Effector memory CD8-positive, alpha-beta T cell (primary cell): ENCODE measurements around the gene MAGOH.
"Not testable (repeated sequence)": the region's sequence is repeated elsewhere in the genome, so short reads cannot be mapped to it uniquely, and the experiment has no call there.

Experiments
- ATAC-seq: fragments of 150-1000 bp; cut with Tn5 transposase; replicated peaks from 2 replicates; pipeline ENCODE4 v1.10.0; 2021; ENCODE audit warnings: mild to moderate bottlenecking, moderate library complexity
- DNase-seq, 3 experiments: peaks; one replicate each; pipeline ENCODE4 v3.0.0; 2021
- H3K27ac Mint-ChIP-seq, 2 donors: one replicate each; pipeline ENCODE4 v1.8.0; 2022; ENCODE audit warnings: mild to moderate bottlenecking in 2 of 2, mixed read lengths in 2 of 2, moderate library complexity in 2 of 2
- H3K27me3 Mint-ChIP-seq, 2 donors: one replicate each; pipeline ENCODE4 v1.8.0; 2022; ENCODE audit warnings: mixed read lengths in 2 of 2
- H3K36me3 Mint-ChIP-seq: one replicate; pipeline ENCODE4 v1.8.0; 2022; ENCODE audit warnings: mild to moderate bottlenecking, moderate library complexity, mixed read lengths; ENCODE audit not compliant: insufficient read depth
- H3K4me1 Mint-ChIP-seq, 2 donors: one replicate each; pipeline ENCODE4 v1.8.0; 2022; ENCODE audit warnings: low read depth in 2 of 2, mixed read lengths in 2 of 2
- H3K4me3 Mint-ChIP-seq, 2 donors: one replicate each; pipeline ENCODE4 v1.8.0; 2022; ENCODE audit warnings: mild to moderate bottlenecking in 2 of 2, mixed read lengths in 2 of 2, moderate library complexity in 2 of 2
- H3K9me3 Mint-ChIP-seq, 2 donors: one replicate each; pipeline ENCODE4 v1.8.0; 2022; ENCODE audit warnings: mixed read lengths in 2 of 2

The MAGOH gene

DNA sequence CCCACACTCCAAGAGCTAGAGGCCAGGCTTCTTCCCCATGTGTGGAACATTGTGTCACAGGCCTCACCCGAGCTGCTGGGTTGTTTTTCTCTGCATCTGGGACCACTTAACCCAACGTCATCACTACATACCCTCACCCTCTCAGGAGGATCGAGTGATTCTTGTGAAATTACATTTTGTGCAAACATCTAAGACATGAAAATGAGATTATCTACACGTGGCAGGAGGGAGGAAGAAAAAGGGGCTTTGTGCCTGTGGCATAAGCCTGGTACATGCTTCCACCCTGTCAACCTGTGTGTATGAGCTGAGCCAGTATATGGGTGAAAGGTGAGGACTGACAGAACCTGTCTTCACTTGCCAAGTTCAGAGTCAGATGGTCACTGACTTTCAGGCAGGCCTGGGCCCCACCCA, 40.1 kb downstream of the MAGOH start:
- Mint-ChIP-seq H3K9me3 (no peaks in the 10 kb centered on the region), H3K36me3 (peaks cover 25% of the 10 kb centered on the region), H3K4me1 (peaks cover 18 to 19% of the 10 kb centered on the region in 2 donors), H3K27me3 (no peaks in the 10 kb centered on the region), H3K4me3 (peak overlapping the region; percentile 81 to 82), H3K27ac (peak overlapping the region; percentile 96 to 99)
- ATAC-seq (no peak), DNase-seq (no peak)

DNA sequence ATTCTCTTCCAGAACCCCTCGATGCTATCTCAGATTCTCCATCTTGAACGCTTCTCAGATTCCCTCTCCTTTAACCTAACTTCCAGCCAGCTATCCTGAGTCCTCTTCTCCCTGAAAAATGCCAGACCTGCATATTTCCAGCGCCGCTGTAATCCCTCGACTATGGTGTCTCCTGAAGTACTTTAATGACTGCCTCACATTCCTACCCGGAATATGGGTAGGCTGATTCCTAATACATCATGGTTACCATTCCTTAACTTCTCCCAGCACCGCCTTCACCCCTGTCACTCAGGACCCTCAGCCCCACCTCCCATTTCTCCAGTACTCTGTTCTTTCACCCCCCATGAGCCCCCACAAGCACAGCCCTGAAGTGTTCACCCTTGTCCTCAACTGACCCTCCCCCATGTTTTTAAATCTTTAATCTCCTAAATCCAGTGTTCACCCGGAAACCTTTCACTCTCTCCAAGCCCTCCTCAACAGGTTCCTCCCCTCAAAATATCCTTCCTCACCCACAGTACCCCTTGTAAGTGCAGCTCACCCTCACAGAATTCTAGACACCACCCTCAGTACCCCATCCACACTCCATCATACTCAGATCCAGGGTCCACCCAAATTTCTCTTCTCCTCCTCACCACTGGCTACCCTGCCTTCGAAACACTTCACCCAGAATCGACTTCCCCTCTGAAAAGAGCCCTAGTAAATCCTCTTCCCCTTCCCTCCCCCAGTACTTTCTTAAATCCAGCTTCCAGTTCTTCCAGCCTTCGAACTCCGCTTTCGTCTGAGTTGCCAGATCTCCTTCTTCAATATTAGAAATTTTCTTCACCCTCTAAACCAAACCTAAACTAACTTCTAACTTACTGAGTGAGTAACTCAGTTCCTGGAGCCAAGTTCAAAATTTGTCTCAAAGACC, 40.8 kb downstream of the MAGOH start:
- Mint-ChIP-seq H3K27ac (peak overlapping the region; percentile 96 to 99), H3K4me1 (peaks cover 18 to 19% of the 10 kb centered on the region in 2 donors), H3K36me3 (peaks cover 18% of the 10 kb centered on the region), H3K27me3 (no peaks in the 10 kb centered on the region), H3K9me3 (no peaks in the 10 kb centered on the region), H3K4me3 (peak overlapping the region; percentile 81 to 82)
- no peak for ATAC-seq
- DNase-seq: no peak

DNA sequence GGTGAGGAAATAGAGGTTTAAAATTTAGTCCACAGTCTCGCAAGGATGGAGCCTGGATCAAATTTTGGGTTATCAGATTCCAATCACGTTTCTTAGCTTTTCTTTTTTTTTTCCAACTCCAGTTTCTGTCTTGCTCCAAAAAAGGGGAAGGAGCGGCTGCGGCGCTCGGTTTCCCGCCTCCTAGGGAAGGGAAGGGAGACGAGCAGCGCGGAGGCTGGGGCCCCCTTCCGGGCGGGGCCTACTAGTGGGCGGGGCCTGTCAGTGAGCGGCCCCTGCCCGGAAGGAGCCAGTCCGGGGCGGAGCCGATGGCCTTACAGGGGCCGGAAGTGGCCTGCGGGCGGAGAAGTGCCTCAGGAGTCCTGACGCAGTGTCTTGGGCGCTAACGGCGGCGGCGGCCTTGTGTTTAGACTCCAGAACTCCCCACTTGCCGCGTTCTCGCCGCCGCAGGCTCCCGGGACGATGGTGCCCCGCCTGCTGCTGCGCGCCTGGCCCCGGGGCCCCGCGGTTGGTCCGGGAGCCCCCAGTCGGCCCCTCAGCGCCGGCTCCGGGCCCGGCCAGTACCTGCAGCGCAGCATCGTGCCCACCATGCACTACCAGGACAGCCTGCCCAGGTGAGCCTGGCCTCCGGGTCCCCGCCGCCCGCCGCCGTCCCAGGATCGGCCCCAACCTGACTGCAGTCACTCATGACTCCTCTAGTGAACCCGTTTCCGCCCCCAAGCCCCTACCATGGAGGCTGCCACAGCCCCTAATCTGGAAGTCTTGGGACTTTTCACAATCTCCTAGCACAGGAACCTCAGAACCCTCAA, 41.6 kb downstream of the MAGOH start, which contains the start of gene CPT2:
Gene CPT2, plus strand, starts transcription at position 340 of the 806 bp plus-strand sequence. Its CDS starts 120 bp downstream, at position 460.
- no peaks in the 10 kb centered on the region for H3K27me3 Mint-ChIP-seq
- DNase-seq (peak; percentile 87 to 90 (median 88)), ATAC-seq (peak; percentile 98)
- H3K36me3 Mint-ChIP-seq: peaks cover 16% of the 10 kb centered on the region
- H3K4me3 Mint-ChIP-seq: peak within 1 kb of the TSS; percentile 81 to 82
- peaks cover 18 to 19% of the 10 kb centered on the region in 2 donors for H3K4me1 Mint-ChIP-seq
- no peaks in the 10 kb centered on the region for H3K9me3 Mint-ChIP-seq
- H3K27ac Mint-ChIP-seq: peak within 1 kb of the TSS; percentile 96 to 99

- peaks cover 18 to 19% of the 10 kb centered on the region in 2 donors for H3K4me1 Mint-ChIP-seq
- H3K27ac Mint-ChIP-seq: peak overlapping the region; percentile 96 to 99
- peak overlapping the region; percentile 81 to 82 for H3K4me3 Mint-ChIP-seq
- no peaks in the 10 kb centered on the region for H3K27me3 Mint-ChIP-seq
- no peak for DNase-seq
- H3K9me3 Mint-ChIP-seq: no peaks in the 10 kb centered on the region
- peak; percentile 16 for ATAC-seq
- peaks cover 16% of the 10 kb centered on the region for H3K36me3 Mint-ChIP-seq
Observed at GRCh38 chr1:53196017-53196484, 42.3 kb downstream of the MAGOH start.

- H3K9me3 Mint-ChIP-seq: no peaks in the 10 kb centered on the region
- H3K4me3 Mint-ChIP-seq: peak overlapping the region; percentile 81 to 82
- peak overlapping the region; percentile 96 to 99 for H3K27ac Mint-ChIP-seq
- peaks cover 18 to 19% of the 10 kb centered on the region in 2 donors for H3K4me1 Mint-ChIP-seq
- H3K36me3 Mint-ChIP-seq: peaks cover 13% of the 10 kb centered on the region
- ATAC-seq (no peak), DNase-seq (no peak)
- H3K27me3 Mint-ChIP-seq: no peaks in the 10 kb centered on the region
Observed at GRCh38 chr1:53195246-53196016, 42.9 kb downstream of the MAGOH start.

DNA sequence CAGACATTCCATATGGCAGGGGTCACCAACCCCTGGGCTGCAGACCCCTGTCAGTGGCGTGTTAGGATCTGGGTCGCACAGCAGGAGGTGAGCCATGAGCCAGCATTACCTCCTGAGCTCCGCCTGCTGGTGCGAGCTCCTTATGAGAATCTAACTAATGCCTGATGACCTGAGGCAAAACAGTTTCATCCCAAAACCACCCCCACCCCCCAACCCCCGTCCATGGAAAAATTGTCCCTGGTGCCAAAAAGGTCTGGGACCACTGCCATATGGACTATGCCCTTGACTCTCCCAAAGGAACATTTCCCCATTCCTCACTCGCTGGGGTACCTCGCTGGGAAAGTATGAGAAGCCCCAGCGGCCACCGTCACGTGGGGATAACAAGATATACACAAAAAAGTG, 48.1 kb downstream of the MAGOH start:
- Mint-ChIP-seq H3K27ac (no peak overlapping the region), H3K4me3 (no peak overlapping the region), H3K27me3 (peaks cover 0 to 4% of the 10 kb centered on the region in 2 donors), H3K9me3 (no peaks in the 10 kb centered on the region), H3K36me3 (no peaks in the 10 kb centered on the region), H3K4me1 (no peaks in the 10 kb centered on the region)
- ATAC-seq (no peak), DNase-seq (no peak)

DNA sequence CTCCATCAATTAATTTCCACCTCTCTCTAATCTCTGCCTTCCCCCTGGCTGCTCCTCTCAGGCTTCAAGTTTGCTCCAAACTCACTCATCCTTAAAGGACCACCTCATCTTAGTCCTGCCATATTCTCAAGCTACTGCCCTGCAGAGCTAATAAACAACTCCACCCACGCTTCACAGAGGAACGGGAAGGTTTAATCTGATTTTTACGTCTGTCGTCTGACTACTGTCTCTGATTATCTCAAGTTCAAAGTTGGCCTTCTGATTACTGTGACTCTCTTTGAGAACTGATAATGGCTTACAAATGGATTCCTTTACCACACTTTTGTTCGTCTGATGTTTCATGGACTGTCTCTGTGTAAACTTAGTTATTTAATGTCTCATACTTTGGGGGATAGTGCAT, 49.3 kb downstream of the MAGOH start:
- H3K27me3 Mint-ChIP-seq: peaks cover 0 to 4% of the 10 kb centered on the region in 2 donors
- no peak for ATAC-seq
- no peaks in the 10 kb centered on the region for H3K9me3 Mint-ChIP-seq
- H3K27ac Mint-ChIP-seq: no peak overlapping the region
- H3K36me3 Mint-ChIP-seq: no peaks in the 10 kb centered on the region
- no peak overlapping the region for H3K4me3 Mint-ChIP-seq
- H3K4me1 Mint-ChIP-seq: no peaks in the 10 kb centered on the region
- DNase-seq: no peak

- ATAC-seq: no peak
- Mint-ChIP-seq H3K4me3 (no peak overlapping the region), H3K4me1 (no peaks in the 10 kb centered on the region), H3K36me3 (no peaks in the 10 kb centered on the region), H3K9me3 (no peaks in the 10 kb centered on the region), H3K27ac (no peak overlapping the region), H3K27me3 (peaks cover 0 to 4% of the 10 kb centered on the region in 2 donors)
- DNase-seq: no peak
Observed at GRCh38 chr1:53188099-53188498, 50.2 kb downstream of the MAGOH start.

DNA sequence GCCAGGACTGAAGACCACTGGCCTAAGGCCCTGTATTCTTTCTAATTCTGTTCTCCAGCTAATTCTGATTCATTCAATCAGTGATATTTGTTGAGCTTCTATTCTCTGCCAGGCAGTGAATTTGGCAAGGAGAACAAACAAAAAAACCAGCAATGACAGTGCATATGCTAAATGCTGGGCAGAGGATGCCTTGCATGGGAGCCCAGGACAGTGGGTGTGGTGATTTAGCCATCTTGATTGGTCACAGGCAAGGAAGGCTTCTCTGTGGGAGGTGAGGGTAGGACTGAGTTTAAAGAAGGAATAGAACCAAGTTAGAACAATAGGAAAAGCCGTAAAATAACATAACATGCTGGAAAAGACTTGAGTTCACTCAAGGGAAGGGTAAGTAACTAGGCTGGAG, 50.9 kb downstream of the MAGOH start:
- no peaks in the 10 kb centered on the region for H3K36me3 Mint-ChIP-seq
- H3K4me1 Mint-ChIP-seq: no peaks in the 10 kb centered on the region
- H3K27ac Mint-ChIP-seq: no peak overlapping the region
- H3K27me3 Mint-ChIP-seq: peaks cover 0 to 4% of the 10 kb centered on the region in 2 donors
- no peak for ATAC-seq
- no peaks in the 10 kb centered on the region for H3K9me3 Mint-ChIP-seq
- DNase-seq: no peak
- H3K4me3 Mint-ChIP-seq: no peak overlapping the region

DNA sequence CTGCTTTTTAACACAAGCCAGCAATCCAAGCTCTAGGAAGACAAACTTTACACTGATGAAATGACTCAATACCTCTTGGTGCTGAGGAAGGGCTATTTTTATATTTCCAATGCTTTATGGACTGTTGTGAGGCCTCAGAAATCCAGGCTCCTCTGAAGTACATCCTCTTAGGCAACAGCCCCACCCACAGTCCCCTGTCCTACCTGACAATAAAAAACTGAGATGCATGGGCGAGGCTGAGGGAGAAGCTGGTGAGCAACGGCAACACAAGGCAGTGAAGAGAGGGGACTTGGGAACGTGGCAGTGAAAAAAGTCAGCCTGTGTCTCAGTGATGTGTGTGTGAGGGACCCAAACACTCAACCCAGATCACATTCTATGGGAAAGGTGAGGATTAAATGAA, 51.8 kb downstream of the MAGOH start:
- H3K27ac Mint-ChIP-seq: no peak overlapping the region
- no peak for ATAC-seq
- no peak overlapping the region for H3K4me3 Mint-ChIP-seq
- H3K27me3 Mint-ChIP-seq: peaks cover 0 to 4% of the 10 kb centered on the region in 2 donors
- no peaks in the 10 kb centered on the region for H3K9me3 Mint-ChIP-seq
- no peaks in the 10 kb centered on the region for H3K4me1 Mint-ChIP-seq
- H3K36me3 Mint-ChIP-seq: no peaks in the 10 kb centered on the region
- no peak for DNase-seq

DNA sequence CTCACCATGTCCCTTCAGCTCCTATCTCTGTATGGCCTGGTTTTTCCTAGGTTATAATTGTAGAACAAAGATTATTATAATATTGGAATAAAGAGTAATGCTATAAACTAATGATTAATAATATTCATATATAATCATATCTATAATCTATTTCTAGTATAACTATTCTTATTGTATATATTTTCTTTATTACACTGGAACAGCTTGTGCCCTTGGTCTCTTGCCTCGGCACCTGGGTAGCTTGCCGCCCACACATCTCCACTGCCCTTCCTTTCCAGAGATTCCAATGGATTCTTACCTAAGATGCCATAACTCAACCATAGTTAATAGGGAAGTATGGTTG, 52.4 kb downstream of the MAGOH start:
- H3K4me1 Mint-ChIP-seq, H3K9me3 Mint-ChIP-seq, ATAC-seq, H3K27me3 Mint-ChIP-seq, H3K36me3 Mint-ChIP-seq, DNase-seq, H3K27ac Mint-ChIP-seq, H3K4me3 Mint-ChIP-seq: not testable (repeated sequence)

DNA sequence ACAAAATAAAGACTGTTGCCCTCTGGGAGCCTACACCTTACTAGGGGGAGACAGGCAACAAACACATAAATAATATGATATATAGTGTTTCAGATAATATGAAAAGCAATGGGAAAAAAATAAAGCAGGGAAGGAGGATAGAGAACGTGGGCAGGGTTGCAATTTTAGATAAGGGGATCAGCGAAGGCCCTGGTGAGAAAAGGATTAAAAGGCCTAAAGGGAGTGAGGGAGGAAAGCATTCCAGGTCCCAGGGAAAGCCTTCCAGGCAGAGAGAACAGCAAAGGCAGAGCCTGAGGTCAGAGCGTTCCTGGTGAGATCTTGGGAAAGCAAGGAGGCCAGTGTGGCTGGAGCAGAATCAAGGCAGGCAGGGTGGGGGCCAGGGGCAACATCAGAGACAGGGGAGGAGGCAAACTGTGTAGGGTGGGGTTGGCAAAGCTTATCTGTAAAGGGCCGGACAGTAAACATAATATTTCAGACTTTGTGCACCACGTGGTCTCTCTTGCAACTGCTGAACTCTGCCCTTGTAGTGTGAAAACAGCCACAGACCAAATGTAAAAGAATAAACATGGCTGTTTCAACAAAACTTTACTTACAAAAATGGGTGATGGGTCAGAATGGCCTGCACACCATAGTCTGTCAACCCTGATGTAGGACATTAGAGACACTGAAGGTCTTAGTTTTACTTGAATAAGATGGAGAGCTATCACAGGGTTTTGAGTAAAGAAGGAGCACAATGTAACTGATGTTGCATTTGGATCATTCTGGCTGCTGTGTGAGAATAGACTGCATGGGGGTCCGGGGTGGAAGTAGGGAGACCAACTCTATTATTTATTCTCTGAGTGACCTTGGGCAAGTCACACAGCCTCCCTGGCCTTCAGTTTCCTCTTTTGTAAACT, 55.0 kb downstream of the MAGOH start:
- no peaks in the 10 kb centered on the region for H3K4me1 Mint-ChIP-seq
- DNase-seq (no peak), ATAC-seq (peak; percentile 17)
- peaks cover 0 to 4% of the 10 kb centered on the region in 2 donors for H3K27me3 Mint-ChIP-seq
- no peak overlapping the region for H3K27ac Mint-ChIP-seq
- no peaks in the 10 kb centered on the region for H3K36me3 Mint-ChIP-seq
- no peak overlapping the region for H3K4me3 Mint-ChIP-seq
- no peaks in the 10 kb centered on the region for H3K9me3 Mint-ChIP-seq
